Neural progenitor cell (in vitro differentiated cells): ENCODE measurements around the gene PHF2. TPM values are rescaled to one million over a fixed set of nuclear protein-coding genes. Genes with fewer than 3 reads are reported as not detected.
A peak's percentile ranks its signal among the peaks of the same experiment; 100 is the strongest.

Source experiments
- DNase-seq: peaks from one replicate; pipeline ENCODE4 v3.0.0-alpha.2; 2016; ENCODE audit warnings: low spot score
- H2AFZ ChIP-seq: fragments of 200-600 bp; sonication (generic); replicated peaks from 2 replicates; pipeline ENCODE4 v1.6.1; 2016; ENCODE audit warnings: antibody characterized with exemption
- H3F3A ChIP-seq: fragments of 200-600 bp; sonication (generic); 2 replicates; pipeline ENCODE4 v1.6.1; 2016; ENCODE audit warnings: antibody characterized with exemption, low read depth
- H3K27ac ChIP-seq: fragments of 200-600 bp; sonication (generic); 2 replicates; pipeline ENCODE4 v1.5.1; 2016; ENCODE audit warnings: mild to moderate bottlenecking
- H3K27me3 ChIP-seq: fragments of 200-600 bp; sonication (generic); 2 replicates; pipeline ENCODE4 v1.6.1; 2016; ENCODE audit warnings: mild to moderate bottlenecking, moderate library complexity
- H3K36me3 ChIP-seq: fragments of 200-600 bp; sonication (generic); 2 replicates; pipeline ENCODE4 v1.5.1; 2016
- H3K4me1 ChIP-seq: fragments of 200-600 bp; sonication (generic); 2 replicates; pipeline ENCODE4 v1.6.1; 2016; ENCODE audit warnings: mixed run types
- H3K4me2 ChIP-seq: fragments of 200-600 bp; sonication (generic); 2 replicates; pipeline ENCODE4 v1.6.1; 2016
- H3K4me3 ChIP-seq: fragments of 200-600 bp; sonication (generic); 2 replicates; pipeline ENCODE4 v1.5.1; 2016
- H3K79me2 ChIP-seq: fragments of 200-600 bp; sonication (generic); 2 replicates; pipeline ENCODE4 v1.6.1; 2016; ENCODE audit warnings: low read depth
- H3K9ac ChIP-seq: fragments of 200-600 bp; sonication (generic); 2 replicates; pipeline ENCODE4 v1.6.1; 2016
- H3K9me3 ChIP-seq: fragments of 200-600 bp; sonication (generic); 2 replicates; pipeline ENCODE4 v1.5.1; 2016; ENCODE audit warnings: low read depth
- H4K20me1 ChIP-seq: fragments of 200-600 bp; sonication (generic); 2 replicates; pipeline ENCODE4 v1.6.1; 2016; ENCODE audit warnings: low read depth
- H3K27ac Mint-ChIP-seq: 3 replicates; pipeline ENCODE4 v1.8.0; 2021; ENCODE audit warnings: mixed read lengths
- H3K27me3 Mint-ChIP-seq: 2 replicates; pipeline ENCODE4 v1.8.0; 2022; ENCODE audit warnings: low read depth, mild to moderate bottlenecking, inconsistent platforms, moderate library complexity, mixed read lengths; ENCODE audit not compliant: insufficient read depth
- H3K36me3 Mint-ChIP-seq: 3 replicates; pipeline ENCODE4 v1.8.0; 2021; ENCODE audit warnings: mixed read lengths
- H3K4me1 Mint-ChIP-seq: 3 replicates; pipeline ENCODE4 v1.8.0; 2021; ENCODE audit warnings: mixed read lengths
- H3K4me3 Mint-ChIP-seq: 3 replicates; pipeline ENCODE4 v1.8.0; 2021; ENCODE audit warnings: mild to moderate bottlenecking, moderate library complexity, mixed read lengths
- H3K9me3 Mint-ChIP-seq: 3 replicates; pipeline ENCODE4 v1.8.0; 2020; ENCODE audit warnings: mixed read lengths
- EZH2 ChIP-seq: fragments of 200-600 bp; sonication (generic); IDR thresholded peaks from 2 replicates; pipeline ENCODE4 v1.6.1; 2017; ENCODE audit warnings: antibody characterized with exemption, mild to moderate bottlenecking, moderate library complexity
- EZH2phosphoT487 ChIP-seq: fragments of 200-600 bp; sonication (generic); IDR thresholded peaks from 2 replicates; pipeline ENCODE4 v1.6.1; 2017; ENCODE audit warnings: antibody characterized with exemption
- total RNA-seq: library from RNA; depleted of rRNA; stranded (reverse); fragments of >200 nt; gene quantifications from 2 replicates; pipeline ENCODE4 v1.2.3, GENCODE V29; 2015; ENCODE audit warnings: low replicate concordance
- TF ChIP-seq, protein P1 (sequence below): fragments of 200-600 bp; sonication (generic); IDR thresholded peaks from 2 replicates; pipeline ENCODE4 v1.5.1; 2017; ENCODE audit warnings: antibody characterized with exemption, mild to moderate bottlenecking

The PHF2 gene
- total RNA-seq, 1 donor from 2014 or later, result 17.6 TPM

DNA sequence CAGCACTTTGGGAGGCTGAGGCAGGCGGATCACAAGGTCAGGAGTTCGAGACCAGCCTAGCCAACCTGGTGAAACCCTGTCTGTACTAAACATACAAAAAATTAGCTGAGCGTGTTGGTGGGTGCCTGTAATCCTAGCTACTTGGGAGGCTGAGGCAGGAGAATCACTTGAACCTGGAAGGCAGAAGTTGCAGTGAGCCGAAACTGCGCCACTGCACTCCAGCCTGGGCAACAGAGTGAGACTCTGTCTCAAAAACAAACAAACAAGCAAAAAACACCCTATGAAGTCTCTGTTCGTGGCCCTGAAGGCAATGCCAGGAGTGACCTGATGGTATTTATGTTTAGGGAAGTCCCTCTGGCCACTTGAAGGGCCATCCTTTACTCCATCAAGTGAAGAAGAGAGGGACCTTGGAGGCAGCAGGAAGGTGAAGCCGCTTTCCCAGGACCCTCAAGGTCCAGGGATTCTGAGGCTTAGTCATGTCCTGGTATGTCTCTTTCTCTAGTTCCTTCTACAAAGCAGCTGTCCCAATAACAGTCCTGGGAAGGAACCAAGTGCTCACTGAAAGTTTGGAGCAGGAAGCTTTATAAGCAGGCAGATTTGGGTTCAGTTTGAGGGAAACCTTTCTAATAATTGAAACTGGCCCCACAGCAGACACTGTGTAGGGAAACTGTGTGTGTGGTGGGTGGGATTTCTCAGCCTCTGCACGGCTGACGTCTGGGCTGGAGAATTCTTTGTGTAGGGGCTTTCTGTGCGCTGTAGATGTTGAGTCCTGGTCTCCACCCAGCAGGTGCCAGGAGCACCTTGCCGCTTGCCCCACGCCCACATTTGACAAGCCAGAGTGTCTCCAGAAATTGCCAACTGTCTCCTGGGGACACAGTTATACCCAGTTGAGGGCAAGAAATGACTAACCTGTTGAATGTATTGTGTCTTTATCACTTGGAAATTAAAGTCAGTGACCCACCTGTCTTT lies 12.5 kb downstream of the PHF2 start:
- no peak overlapping the region for H3K9ac ChIP-seq
- Mint-ChIP-seq H3K9me3 (peaks cover 15% of the 10 kb centered on the region), H3K4me1 (peaks cover 55% of the 10 kb centered on the region), H3K36me3 (peaks cover 11% of the 10 kb centered on the region), H3K27ac (peak overlapping the region; percentile 80), H3K4me3 (peak overlapping the region; percentile 36), H3K27me3 (no peaks in the 10 kb centered on the region)
- no peak overlapping the region for H3K4me3 ChIP-seq
- H3K36me3 ChIP-seq, result no peaks in the 10 kb centered on the region
- TF ChIP-seq EZH2phosphoT487, result no peak
- no peak for TF ChIP-seq EZH2
- TF ChIP-seq, protein P1, sequence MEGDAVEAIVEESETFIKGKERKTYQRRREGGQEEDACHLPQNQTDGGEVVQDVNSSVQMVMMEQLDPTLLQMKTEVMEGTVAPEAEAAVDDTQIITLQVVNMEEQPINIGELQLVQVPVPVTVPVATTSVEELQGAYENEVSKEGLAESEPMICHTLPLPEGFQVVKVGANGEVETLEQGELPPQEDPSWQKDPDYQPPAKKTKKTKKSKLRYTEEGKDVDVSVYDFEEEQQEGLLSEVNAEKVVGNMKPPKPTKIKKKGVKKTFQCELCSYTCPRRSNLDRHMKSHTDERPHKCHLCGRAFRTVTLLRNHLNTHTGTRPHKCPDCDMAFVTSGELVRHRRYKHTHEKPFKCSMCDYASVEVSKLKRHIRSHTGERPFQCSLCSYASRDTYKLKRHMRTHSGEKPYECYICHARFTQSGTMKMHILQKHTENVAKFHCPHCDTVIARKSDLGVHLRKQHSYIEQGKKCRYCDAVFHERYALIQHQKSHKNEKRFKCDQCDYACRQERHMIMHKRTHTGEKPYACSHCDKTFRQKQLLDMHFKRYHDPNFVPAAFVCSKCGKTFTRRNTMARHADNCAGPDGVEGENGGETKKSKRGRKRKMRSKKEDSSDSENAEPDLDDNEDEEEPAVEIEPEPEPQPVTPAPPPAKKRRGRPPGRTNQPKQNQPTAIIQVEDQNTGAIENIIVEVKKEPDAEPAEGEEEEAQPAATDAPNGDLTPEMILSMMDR, result no peak
- peaks cover 13% of the 10 kb centered on the region for H3K4me1 ChIP-seq
- no peaks in the 10 kb centered on the region for H3K27me3 ChIP-seq
- peaks cover 83% of the 10 kb centered on the region for H4K20me1 ChIP-seq
- H3K4me2 ChIP-seq, result no peak overlapping the region
- peaks cover 60% of the 10 kb centered on the region for H3K79me2 ChIP-seq
- DNase-seq, result no peak
- H3K9me3 ChIP-seq, result no peaks in the 10 kb centered on the region
- no peaks in the 10 kb centered on the region for H3F3A ChIP-seq
- no peak overlapping the region for H2AFZ ChIP-seq
- no peak overlapping the region for H3K27ac ChIP-seq

DNA sequence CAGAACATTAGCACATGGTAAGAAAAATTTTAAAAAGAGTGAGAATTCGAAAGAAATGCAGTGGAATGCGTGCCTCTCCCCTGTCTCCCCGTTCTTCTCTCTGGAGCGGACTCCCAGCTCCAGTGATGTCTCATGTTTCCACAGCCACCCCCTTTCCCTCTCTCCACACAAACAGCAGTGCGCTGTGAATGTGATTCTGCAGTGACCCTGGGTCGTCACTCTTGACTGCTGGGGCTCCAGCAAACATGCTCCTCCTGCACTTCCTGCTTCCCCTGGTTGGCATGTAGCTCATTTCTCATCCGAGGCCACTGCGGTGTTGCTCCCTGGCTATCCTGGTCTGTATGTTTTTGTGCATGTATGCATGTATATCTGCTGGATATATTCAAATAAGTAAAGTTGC lies 13.3 kb downstream of the PHF2 start:
- DNase-seq, result peak; percentile 40
- Mint-ChIP-seq H3K4me3 (peak overlapping the region; percentile 17), H3K36me3 (peaks cover 6% of the 10 kb centered on the region), H3K4me1 (peaks cover 55% of the 10 kb centered on the region), H3K27ac (peak overlapping the region; percentile 18), H3K27me3 (no peaks in the 10 kb centered on the region), H3K9me3 (peaks cover 7% of the 10 kb centered on the region)
- no peak overlapping the region for H3K9ac ChIP-seq
- H3K36me3 ChIP-seq, result no peaks in the 10 kb centered on the region
- H4K20me1 ChIP-seq, result peaks cover 90% of the 10 kb centered on the region
- H3K27me3 ChIP-seq, result no peaks in the 10 kb centered on the region
- H3K79me2 ChIP-seq, result peaks cover 60% of the 10 kb centered on the region
- no peak overlapping the region for H3K4me3 ChIP-seq
- H2AFZ ChIP-seq, result no peak overlapping the region
- no peaks in the 10 kb centered on the region for H3K9me3 ChIP-seq
- H3K4me1 ChIP-seq, result peaks cover 13% of the 10 kb centered on the region
- no peak overlapping the region for H3K4me2 ChIP-seq
- H3F3A ChIP-seq, result no peaks in the 10 kb centered on the region
- TF ChIP-seq EZH2phosphoT487 (no peak), EZH2 (no peak)
- TF ChIP-seq, protein P1, result no peak
- H3K27ac ChIP-seq, result no peak overlapping the region

DNA sequence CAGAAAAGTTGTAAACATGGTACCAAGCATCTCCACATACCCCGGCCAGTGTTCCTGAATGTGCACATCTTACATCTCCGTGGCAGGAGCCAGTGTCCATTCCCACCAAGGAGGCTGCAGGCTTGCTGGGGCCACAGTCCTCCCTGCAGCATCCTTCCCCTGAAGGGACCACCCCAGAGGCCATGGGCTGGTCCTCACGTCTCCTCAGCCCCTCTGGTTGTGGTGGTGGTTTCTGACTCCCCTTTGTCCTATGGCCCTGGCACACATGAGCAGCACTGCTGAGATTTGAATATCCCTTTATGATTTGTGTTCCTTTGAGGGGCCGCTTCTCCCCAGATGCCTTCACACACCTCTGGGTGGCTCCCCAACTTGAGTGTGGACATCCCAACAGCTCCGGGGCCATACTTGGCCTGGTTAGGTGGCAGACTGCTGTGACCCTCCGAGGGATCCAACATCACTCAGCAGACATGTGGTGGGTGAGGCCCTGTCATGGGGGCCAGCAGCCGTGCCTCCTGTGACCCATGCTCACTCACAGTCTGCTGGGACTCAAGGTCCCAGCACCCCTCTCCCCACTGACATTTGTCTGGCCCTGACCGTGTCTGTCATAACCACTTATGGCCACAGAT lies 14.3 kb downstream of the PHF2 start:
- no peak overlapping the region for H3K4me3 Mint-ChIP-seq
- no peaks in the 10 kb centered on the region for H3K9me3 Mint-ChIP-seq
- peaks cover 57% of the 10 kb centered on the region for H3K79me2 ChIP-seq
- no peaks in the 10 kb centered on the region for H3K36me3 ChIP-seq
- H3K4me1 Mint-ChIP-seq, result peaks cover 52% of the 10 kb centered on the region
- no peaks in the 10 kb centered on the region for H3F3A ChIP-seq
- H3K27me3 ChIP-seq, result no peaks in the 10 kb centered on the region
- DNase-seq, result no peak
- peaks cover 13% of the 10 kb centered on the region for H3K4me1 ChIP-seq
- no peaks in the 10 kb centered on the region for H3K36me3 Mint-ChIP-seq
- H2AFZ ChIP-seq, result no peak overlapping the region
- H3K27ac Mint-ChIP-seq, result peak overlapping the region; percentile 91
- H3K4me3 ChIP-seq, result no peak overlapping the region
- no peak overlapping the region for H3K27ac ChIP-seq
- TF ChIP-seq EZH2phosphoT487, result no peak
- no peak overlapping the region for H3K4me2 ChIP-seq
- no peaks in the 10 kb centered on the region for H3K27me3 Mint-ChIP-seq
- H3K9me3 ChIP-seq, result no peaks in the 10 kb centered on the region
- no peak overlapping the region for H3K9ac ChIP-seq
- H4K20me1 ChIP-seq, result peaks cover 84% of the 10 kb centered on the region
